Nephron progenitor cell (in vitro differentiated cells): ENCODE measurements around the gene MAGI1.

ENCODE experiments used
- DNase-seq: peaks from one replicate; pipeline ENCODE4 v3.0.0; 2021
- H3K27ac Mint-ChIP-seq: 2 replicates; pipeline ENCODE4 v1.8.0; 2021; ENCODE audit warnings: mild to moderate bottlenecking, moderate library complexity, mixed read lengths
- H3K27me3 Mint-ChIP-seq: 2 replicates; pipeline ENCODE4 v1.8.0; 2021; ENCODE audit warnings: mild to moderate bottlenecking, low read depth, mixed read lengths; ENCODE audit not compliant: poor library complexity
- H3K36me3 Mint-ChIP-seq: 2 replicates; pipeline ENCODE4 v1.8.0; 2021; ENCODE audit warnings: low read depth, mixed read lengths
- H3K4me1 Mint-ChIP-seq: 2 replicates; pipeline ENCODE4 v1.8.0; 2021; ENCODE audit warnings: mixed read lengths
- H3K4me3 Mint-ChIP-seq: 2 replicates; pipeline ENCODE4 v1.8.0; 2021; ENCODE audit warnings: mild to moderate bottlenecking, moderate library complexity, mixed read lengths
- H3K9me3 Mint-ChIP-seq: 2 replicates; pipeline ENCODE4 v1.8.0; 2021; ENCODE audit warnings: mild to moderate bottlenecking, moderate library complexity, mixed read lengths
- CTCF ChIP-seq: fragments of 200-600 bp; sonication (generic); IDR thresholded peaks from 2 replicates; pipeline ENCODE4 v1.5.0; 2021; ENCODE audit warnings: antibody characterized with exemption

Gene MAGI1

GRCh38 chr3:65905771-65906170, 132.9 kb downstream of the MAGI1 start:
- Mint-ChIP-seq H3K27me3 (no peaks in the 10 kb centered on the region), H3K36me3 (no peaks in the 10 kb centered on the region), H3K27ac (peak overlapping the region; percentile 89), H3K4me3 (no peak overlapping the region), H3K4me1 (peaks cover 67% of the 10 kb centered on the region), H3K9me3 (no peaks in the 10 kb centered on the region)
- no peak for TF ChIP-seq CTCF
- no peak for DNase-seq

- no peak for DNase-seq
- no peak for TF ChIP-seq CTCF
- Mint-ChIP-seq H3K4me1 (peaks cover 63% of the 10 kb centered on the region), H3K27ac (no peak overlapping the region), H3K36me3 (no peaks in the 10 kb centered on the region), H3K27me3 (no peaks in the 10 kb centered on the region), H3K9me3 (no peaks in the 10 kb centered on the region), H3K4me3 (no peak overlapping the region)
Observed at GRCh38 chr3:65904016-65904415, 134.7 kb downstream of the MAGI1 start.

GRCh38 chr3:65902304-65902793, 136.4 kb downstream of the MAGI1 start:
- Mint-ChIP-seq H3K4me1 (peaks cover 56% of the 10 kb centered on the region), H3K9me3 (no peaks in the 10 kb centered on the region), H3K27ac (peak overlapping the region; percentile 79), H3K4me3 (peak overlapping the region; percentile 78), H3K27me3 (no peaks in the 10 kb centered on the region), H3K36me3 (no peaks in the 10 kb centered on the region)
- no peak for TF ChIP-seq CTCF
- peak; percentile 34 for DNase-seq

GRCh38 chr3:65901226-65901625, 137.5 kb downstream of the MAGI1 start:
- Mint-ChIP-seq H3K36me3 (no peaks in the 10 kb centered on the region), H3K4me1 (peaks cover 53% of the 10 kb centered on the region), H3K27ac (peak overlapping the region; percentile 41), H3K4me3 (peak overlapping the region; percentile 78), H3K27me3 (no peaks in the 10 kb centered on the region), H3K9me3 (no peaks in the 10 kb centered on the region)
- TF ChIP-seq CTCF: no peak
- DNase-seq: no peak

- Mint-ChIP-seq H3K4me1 (peaks cover 33% of the 10 kb centered on the region), H3K36me3 (no peaks in the 10 kb centered on the region), H3K27ac (no peak overlapping the region), H3K27me3 (no peaks in the 10 kb centered on the region), H3K4me3 (no peak overlapping the region), H3K9me3 (no peaks in the 10 kb centered on the region)
- DNase-seq: no peak
- no peak for TF ChIP-seq CTCF
Observed at GRCh38 chr3:65899226-65899625, 139.5 kb downstream of the MAGI1 start.

GRCh38 chr3:65897766-65898165, 141.0 kb downstream of the MAGI1 start:
- Mint-ChIP-seq H3K4me1 (peaks cover 23% of the 10 kb centered on the region), H3K9me3 (no peaks in the 10 kb centered on the region), H3K36me3 (no peaks in the 10 kb centered on the region), H3K4me3 (no peak overlapping the region), H3K27me3 (no peaks in the 10 kb centered on the region), H3K27ac (no peak overlapping the region)
- TF ChIP-seq CTCF: no peak
- no peak for DNase-seq
